T47D (cell line): ENCODE data around the gene IL18R1.

ENCODE experiments used
- DNase-seq, 2 experiments: peaks; one replicate each; pipeline versions ENCODE4 v3.0.0 to v3.0.0-alpha.2; 2011 to 2012; ENCODE audit warnings: low read depth in 1 of 2, low spot score in 1 of 2
- JUND ChIP-seq: IDR thresholded peaks from 2 replicates; pipeline ENCODE4 v1.6.1; 2012; ENCODE audit warnings: low read depth
- in situ Hi-C: cut with HindIII; loops from 2 replicates; pipeline ENCODE4 v1.10.0; 2016; ENCODE audit warnings: low sequenced_read_pairs, low pct_unique_long_range_greater_than_20kb

The IL18R1 gene

GRCh38 chr2:102417946-102418345 lies 62.4 kb downstream of the IL18R1 start:
- in situ Hi-C loops, result no loop called here
- no peak for DNase-seq
- TF ChIP-seq JUND, result no peak

DNA sequence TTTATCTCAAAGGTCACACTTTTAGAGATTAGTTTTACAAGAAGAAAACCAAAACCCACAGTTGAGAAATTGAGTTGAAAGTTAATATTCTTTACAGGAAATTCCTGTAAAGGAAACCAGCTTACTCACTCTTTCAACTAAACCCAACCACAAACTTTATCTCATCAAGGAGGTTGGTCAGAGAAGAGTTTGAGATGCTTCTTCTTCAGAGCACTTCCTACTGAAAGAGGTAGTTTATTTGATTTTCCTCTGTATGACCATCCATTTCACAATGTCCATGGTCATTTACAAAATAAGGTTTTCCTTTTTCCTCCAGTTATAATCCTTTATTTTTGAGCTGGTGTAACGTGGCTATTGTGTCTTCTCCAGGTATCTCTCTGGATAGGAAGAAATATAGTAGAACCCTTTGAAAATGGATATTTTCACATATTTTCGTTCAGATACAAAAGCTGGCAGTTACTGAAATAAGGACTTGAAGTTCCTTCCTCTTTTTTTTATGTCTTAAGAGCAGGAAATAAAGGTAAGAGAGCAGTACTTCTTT lies 62.9 kb downstream of the IL18R1 start:
- DNase-seq, result no peak
- in situ Hi-C loops, result no loop called here
- TF ChIP-seq JUND, result no peak

DNA sequence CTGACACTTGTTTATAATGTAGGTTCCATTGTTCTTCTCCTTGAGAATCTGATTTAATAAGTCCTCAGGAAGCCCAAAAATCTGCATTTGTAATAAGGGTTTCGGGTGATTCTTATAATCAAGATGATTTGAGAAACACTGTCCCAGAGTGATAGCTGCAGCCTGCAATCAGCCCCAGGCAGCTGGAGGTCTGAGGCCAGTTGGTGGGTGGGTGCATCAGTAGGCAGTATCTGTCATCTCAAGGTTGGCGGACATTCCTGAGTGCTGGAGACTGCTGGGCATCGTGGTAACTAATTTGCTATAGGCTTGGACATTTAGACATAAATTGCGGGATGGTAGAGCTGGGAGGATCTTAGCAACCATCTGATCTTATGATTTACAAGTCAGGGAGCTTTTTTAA lies 64.7 kb downstream of the IL18R1 start:
- in situ Hi-C loops, result no loop called here
- DNase-seq, result no peak
- TF ChIP-seq JUND, result no peak

- no peak for DNase-seq
- in situ Hi-C loops, result no loop called here
- no peak for TF ChIP-seq JUND
These were observed 66.5 kb downstream of the IL18R1 start for GRCh38 chr2:102421890-102422759.

GRCh38 chr2:102422910-102423309 lies 67.3 kb downstream of the IL18R1 start, which contains the start of gene IL18RAP:
IL18RAP (plus strand) TSS chr2:102423160; CDS start chr2:102423278, 118 bp downstream.
- in situ Hi-C loops, result no loop called here
- no peak for TF ChIP-seq JUND
- DNase-seq, result no peak

GRCh38 chr2:102423368-102423767 lies 67.8 kb downstream of the IL18R1 start:
- no peak for DNase-seq
- in situ Hi-C loops, result no loop called here
- no peak for TF ChIP-seq JUND

DNA sequence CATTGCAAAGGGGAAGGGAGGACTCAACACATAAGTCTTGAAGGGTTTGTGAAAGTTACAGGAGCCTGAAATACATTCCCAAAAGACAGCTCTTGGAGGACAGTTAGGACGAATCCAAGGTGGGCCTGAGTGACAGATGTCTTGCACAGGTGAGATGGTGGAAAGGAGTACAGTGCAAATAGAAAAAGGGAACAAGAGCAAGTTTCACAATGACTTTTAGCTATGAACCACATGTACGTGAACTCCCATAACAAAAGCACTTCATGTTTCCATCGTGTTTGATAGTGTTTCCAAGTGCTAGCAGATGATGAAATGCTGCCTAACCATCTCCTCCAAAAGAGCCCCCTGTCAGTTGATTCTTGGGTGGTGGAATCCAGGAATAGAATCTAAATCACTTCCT lies 69.2 kb downstream of the IL18R1 start:
- no peak for TF ChIP-seq JUND
- in situ Hi-C loops, result no loop called here
- DNase-seq, result no peak

DNA sequence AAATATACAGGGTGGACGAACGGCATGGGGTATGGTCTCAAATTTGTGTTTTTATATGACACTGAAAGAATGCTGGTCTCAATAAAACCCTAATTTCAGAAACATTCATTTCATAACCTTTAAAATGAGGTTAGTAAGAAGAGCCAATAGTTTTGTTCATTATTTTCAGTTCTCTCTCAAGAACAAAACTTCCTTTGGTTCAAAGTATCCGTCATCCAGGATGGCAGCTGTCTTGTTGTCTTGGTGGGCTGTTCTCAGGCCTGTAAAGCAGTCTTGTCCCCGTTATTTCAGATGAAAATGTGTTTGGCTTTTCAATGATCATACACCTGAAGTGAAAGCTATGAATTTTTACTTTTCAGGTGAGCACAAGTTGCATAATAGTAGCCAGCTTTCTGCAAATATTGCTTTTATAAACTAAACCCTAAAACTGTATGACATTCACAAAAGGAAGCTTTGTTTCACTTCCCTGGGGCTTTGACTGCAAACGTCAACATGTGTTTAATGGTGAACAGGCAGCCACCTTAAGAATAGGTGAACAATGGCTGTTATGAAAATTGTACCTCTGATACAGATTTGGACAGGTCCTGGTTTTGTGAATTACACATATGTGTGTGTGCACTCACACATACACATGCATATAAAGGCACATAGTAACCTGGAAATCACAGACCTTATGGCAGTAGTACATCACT lies 70.0 kb downstream of the IL18R1 start:
- TF ChIP-seq JUND, result no peak
- no peak for DNase-seq

DNA sequence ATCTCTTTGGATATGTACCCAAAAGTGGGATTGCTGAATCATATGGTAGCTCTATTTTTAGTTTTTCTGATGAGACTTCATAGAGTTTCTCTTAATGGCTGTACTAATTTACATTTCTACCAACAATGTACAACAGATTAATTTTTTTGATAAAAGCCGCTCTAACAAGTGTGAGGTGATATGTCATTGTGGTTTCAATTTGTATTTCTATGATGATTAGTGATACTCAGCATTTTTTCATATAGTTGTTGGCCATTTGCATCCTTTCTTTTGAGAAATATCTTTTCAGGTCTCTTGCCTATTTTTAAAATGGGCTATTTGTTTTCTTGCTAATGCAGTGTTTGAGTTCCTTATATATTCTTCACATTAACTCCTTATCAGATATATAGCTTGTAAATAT lies 71.7 kb downstream of the IL18R1 start:
- in situ Hi-C loops, result no loop called here
- DNase-seq, result no peak
- TF ChIP-seq JUND, result no peak

More for the DNA sequence above, 70.0 kb downstream of the IL18R1 start:
- in situ Hi-C loops, result no loop called here

- DNase-seq, result no peak
- TF ChIP-seq JUND, result no peak
- in situ Hi-C loops, result no loop called here
These were observed 73.0 kb downstream of the IL18R1 start for GRCh38 chr2:102428573-102428972.

DNA sequence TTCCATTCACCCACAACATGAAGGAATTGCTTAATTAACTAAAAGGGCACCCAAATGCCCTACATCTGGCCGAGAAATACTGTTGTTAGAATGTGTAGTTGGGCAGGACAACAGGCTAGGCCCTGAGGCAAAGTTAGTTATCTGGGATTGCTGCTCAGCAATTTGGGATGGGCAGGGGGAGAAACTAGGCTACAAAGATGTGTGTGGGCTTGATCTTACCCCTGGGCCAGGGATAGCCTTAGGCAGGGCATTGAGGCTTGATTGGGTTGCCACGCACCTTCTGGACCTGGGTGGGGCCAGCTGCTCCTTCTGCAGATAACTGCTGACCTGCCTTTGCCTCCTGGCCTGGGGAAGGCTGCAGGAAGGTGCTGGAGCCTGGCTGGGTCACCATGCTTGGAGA lies 76.8 kb downstream of the IL18R1 start:
- in situ Hi-C loops, result no loop called here
- no peak for TF ChIP-seq JUND
- DNase-seq, result no peak

- TF ChIP-seq JUND, result no peak
- in situ Hi-C loops, result no loop called here
- DNase-seq, result no peak
These were observed 78.5 kb downstream of the IL18R1 start for GRCh38 chr2:102433973-102434654.
